Measurements from ENCODE around the gene APOL2. TPM values are rescaled to one million over a fixed set of nuclear protein-coding genes. Genes with fewer than 3 reads are reported as not detected.
A peak's percentile ranks its signal among the peaks of the same experiment; 100 is the strongest.

The APOL2 gene
- total and polyA plus RNA-seq, 12 donors = 28.6 to 215 (median 53.3) TPM

DNA sequence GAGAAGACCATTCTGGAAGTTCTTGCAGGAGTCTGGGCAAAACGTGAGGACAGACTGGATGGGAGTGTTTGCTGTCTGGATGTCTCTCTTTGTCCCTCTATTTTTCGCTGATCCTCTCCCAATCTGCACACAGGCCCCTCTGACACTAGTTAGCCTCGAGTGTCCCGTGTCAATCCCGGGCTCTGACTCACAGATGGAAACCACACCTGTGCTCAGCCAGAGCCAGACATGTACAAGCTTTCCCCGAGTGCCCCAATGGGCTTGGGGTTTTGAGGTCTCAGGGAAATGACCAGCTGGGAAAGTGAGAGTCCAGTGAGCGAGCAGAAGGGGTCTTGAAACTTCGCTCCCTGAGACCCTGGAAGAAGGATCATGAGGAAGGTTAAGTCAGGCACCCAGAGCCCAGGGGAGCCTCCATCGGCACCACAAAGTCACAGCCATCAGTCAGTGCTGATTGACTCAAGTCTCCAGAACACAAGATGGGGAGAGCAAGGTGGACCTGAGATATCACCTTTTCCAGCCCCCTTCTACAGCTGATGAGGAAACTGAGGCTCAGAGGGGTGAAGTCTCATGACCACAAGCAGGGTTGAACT is 13.9 kb downstream of the APOL2 start:
- peaks cover 0 to 52% (median 22%) of the 10 kb centered on the region in 9 donors for H3K36me3 ChIP-seq
- H3K4me1 ChIP-seq = peaks cover 0 to 23% (median 15%) of the 10 kb centered on the region in 9 donors
- intact Hi-C loops (cut with DNase I) = loop anchor here in 1 of 10 donors (10.0 kb wide), 1 partner anchor 81 kb away; no protein-coding TSS in a partner anchor
- 88 to 89% methylated on average over 9 of the region's 9 CpGs for WGBS, 2 donors
- no peak for ATAC-seq
- no peaks in the 10 kb centered on the region for H3K9me3 ChIP-seq
- TF ChIP-seq, protein P1, sequence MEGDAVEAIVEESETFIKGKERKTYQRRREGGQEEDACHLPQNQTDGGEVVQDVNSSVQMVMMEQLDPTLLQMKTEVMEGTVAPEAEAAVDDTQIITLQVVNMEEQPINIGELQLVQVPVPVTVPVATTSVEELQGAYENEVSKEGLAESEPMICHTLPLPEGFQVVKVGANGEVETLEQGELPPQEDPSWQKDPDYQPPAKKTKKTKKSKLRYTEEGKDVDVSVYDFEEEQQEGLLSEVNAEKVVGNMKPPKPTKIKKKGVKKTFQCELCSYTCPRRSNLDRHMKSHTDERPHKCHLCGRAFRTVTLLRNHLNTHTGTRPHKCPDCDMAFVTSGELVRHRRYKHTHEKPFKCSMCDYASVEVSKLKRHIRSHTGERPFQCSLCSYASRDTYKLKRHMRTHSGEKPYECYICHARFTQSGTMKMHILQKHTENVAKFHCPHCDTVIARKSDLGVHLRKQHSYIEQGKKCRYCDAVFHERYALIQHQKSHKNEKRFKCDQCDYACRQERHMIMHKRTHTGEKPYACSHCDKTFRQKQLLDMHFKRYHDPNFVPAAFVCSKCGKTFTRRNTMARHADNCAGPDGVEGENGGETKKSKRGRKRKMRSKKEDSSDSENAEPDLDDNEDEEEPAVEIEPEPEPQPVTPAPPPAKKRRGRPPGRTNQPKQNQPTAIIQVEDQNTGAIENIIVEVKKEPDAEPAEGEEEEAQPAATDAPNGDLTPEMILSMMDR (IDR thresholded peaks at IDR 0.05) = no peak
- no peaks in the 10 kb centered on the region for H3K27me3 ChIP-seq
- H3K27ac ChIP-seq = no peak overlapping the region
- no peak for DNase-seq
- no peak overlapping the region for H3K4me3 ChIP-seq

- peaks cover 0 to 40% (median 13%) of the 10 kb centered on the region in 9 donors for H3K36me3 ChIP-seq
- ATAC-seq (no peak), DNase-seq (no peak)
- no peak overlapping the region for H3K4me3 ChIP-seq
- H3K4me1 ChIP-seq = peaks cover 0 to 27% (median 20%) of the 10 kb centered on the region in 9 donors
- intact Hi-C loops (cut with DNase I) = loop anchor here in 1 of 10 donors (10.0 kb wide), 1 partner anchor 79 kb away; no protein-coding TSS in a partner anchor
- TF ChIP-seq, protein P1 (IDR thresholded peaks at IDR 0.05) = no peak
- WGBS, 2 donors = 79 to 93% methylated on average over 4 of the region's 4 CpGs
- H3K27ac ChIP-seq = no peak overlapping the region
- H3K9me3 ChIP-seq = no peaks in the 10 kb centered on the region
- H3K27me3 ChIP-seq = no peaks in the 10 kb centered on the region
Observed at GRCh38 chr22:36224245-36224644, 15.1 kb downstream of the APOL2 start.

- 63 to 64% methylated on average over 8 of the region's 8 CpGs for WGBS, 2 donors
- TF ChIP-seq, protein P1 (IDR thresholded peaks at IDR 0.05) = no peak
- ATAC-seq (peak in 5 of 8 donors; percentile 23 to 40 (median 30)), DNase-seq (no peak)
- peaks cover 0 to 27% (median 20%) of the 10 kb centered on the region in 9 donors for H3K4me1 ChIP-seq
- H3K27me3 ChIP-seq = no peaks in the 10 kb centered on the region
- peaks cover 0 to 32% (median 11%) of the 10 kb centered on the region in 9 donors for H3K36me3 ChIP-seq
- intact Hi-C loops (cut with DNase I) = loop anchor here in 1 of 10 donors (10.0 kb wide), 1 partner anchor 79 kb away; no protein-coding TSS in a partner anchor
- no peaks in the 10 kb centered on the region for H3K9me3 ChIP-seq
- H3K4me3 ChIP-seq = no peak overlapping the region
- peak overlapping the region in 1 of 10 donors; percentile 3 for H3K27ac ChIP-seq
Observed at GRCh38 chr22:36223504-36223903, 15.8 kb downstream of the APOL2 start.

GRCh38 chr22:36222887-36223450 is 16.4 kb downstream of the APOL2 start:
- H3K9me3 ChIP-seq = no peaks in the 10 kb centered on the region
- peak overlapping the region in 1 of 10 donors; percentile 3 for H3K27ac ChIP-seq
- ATAC-seq (no peak), DNase-seq (no peak)
- H3K36me3 ChIP-seq = peaks cover 0 to 27% (median 9%) of the 10 kb centered on the region in 9 donors
- intact Hi-C loops (cut with DNase I) = loop anchor here in 1 of 10 donors (10.0 kb wide), 1 partner anchor 78 kb away; no protein-coding TSS in a partner anchor
- WGBS, 2 donors = 78 to 79% methylated on average over 9 of the region's 9 CpGs
- no peaks in the 10 kb centered on the region for H3K27me3 ChIP-seq
- no peak overlapping the region for H3K4me3 ChIP-seq
- H3K4me1 ChIP-seq = peaks cover 0 to 27% (median 20%) of the 10 kb centered on the region in 9 donors
- TF ChIP-seq, protein P1 (IDR thresholded peaks at IDR 0.05) = no peak
